ENCODE measurements around the gene POC5.

- TF ChIP-seq EZH2 (IDR thresholded peaks at IDR 0.05; ENCODE audit: borderline replicate concordance, low read length): no peak
- TF ChIP-seq CTCF (IDR thresholded peaks at IDR 0.05; ENCODE audit: low read length): no peak
Measured at GRCh38 chr5:75630875-75631274, 86.4 kb downstream of the POC5 start.

Data from OCI-LY1 (cell line).